Measurements from ENCODE around the gene NMNAT2. TPM values are rescaled to one million over a fixed set of nuclear protein-coding genes. Genes with fewer than 3 reads are reported as not detected.

The NMNAT2 gene
- total RNA-seq, 1 donor from 2014 or later, result 0.62 TPM

DNA sequence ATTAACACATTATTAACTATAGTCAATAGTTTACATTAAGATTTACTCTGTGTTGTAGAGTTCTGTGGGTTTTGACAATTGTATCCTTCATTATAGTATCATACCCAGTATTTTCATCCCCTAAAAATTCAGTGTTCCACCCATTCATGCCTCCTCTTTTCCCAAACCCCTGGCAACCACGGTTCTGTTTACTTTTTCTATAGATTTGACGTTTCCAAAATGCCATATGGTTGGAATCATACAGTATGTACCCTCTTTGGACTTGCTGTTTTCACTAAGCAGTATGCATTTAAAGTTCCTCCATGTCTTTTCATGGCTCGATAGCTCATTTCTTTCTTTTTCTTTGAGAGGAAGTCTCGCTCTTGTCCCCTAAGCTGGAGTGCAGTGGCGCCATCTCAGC lies 122.7 kb downstream of the NMNAT2 start:
- Histone ChIP-seq H3K4me1 (no peaks in the 10 kb centered on the region), H3K27ac (no peak overlapping the region), H3K36me3 (no peaks in the 10 kb centered on the region), H3K4me3 (no peak overlapping the region), H3K27me3 (ENCODE audit: low read depth) (no peaks in the 10 kb centered on the region), H3K9me3 (no peaks in the 10 kb centered on the region)
- DNase-seq (no peak), ATAC-seq (no peak)
- TF ChIP-seq, protein P1, sequence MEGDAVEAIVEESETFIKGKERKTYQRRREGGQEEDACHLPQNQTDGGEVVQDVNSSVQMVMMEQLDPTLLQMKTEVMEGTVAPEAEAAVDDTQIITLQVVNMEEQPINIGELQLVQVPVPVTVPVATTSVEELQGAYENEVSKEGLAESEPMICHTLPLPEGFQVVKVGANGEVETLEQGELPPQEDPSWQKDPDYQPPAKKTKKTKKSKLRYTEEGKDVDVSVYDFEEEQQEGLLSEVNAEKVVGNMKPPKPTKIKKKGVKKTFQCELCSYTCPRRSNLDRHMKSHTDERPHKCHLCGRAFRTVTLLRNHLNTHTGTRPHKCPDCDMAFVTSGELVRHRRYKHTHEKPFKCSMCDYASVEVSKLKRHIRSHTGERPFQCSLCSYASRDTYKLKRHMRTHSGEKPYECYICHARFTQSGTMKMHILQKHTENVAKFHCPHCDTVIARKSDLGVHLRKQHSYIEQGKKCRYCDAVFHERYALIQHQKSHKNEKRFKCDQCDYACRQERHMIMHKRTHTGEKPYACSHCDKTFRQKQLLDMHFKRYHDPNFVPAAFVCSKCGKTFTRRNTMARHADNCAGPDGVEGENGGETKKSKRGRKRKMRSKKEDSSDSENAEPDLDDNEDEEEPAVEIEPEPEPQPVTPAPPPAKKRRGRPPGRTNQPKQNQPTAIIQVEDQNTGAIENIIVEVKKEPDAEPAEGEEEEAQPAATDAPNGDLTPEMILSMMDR (IDR thresholded peaks at IDR 0.05), result no peak
- intact Hi-C loops (cut with DNase I), result no loop called here

GRCh38 chr1:183293876-183294275 lies 124.3 kb downstream of the NMNAT2 start:
- Histone ChIP-seq H3K9me3 (no peaks in the 10 kb centered on the region), H3K4me1 (no peaks in the 10 kb centered on the region), H3K36me3 (no peaks in the 10 kb centered on the region), H3K4me3 (no peak overlapping the region), H3K27ac (no peak overlapping the region), H3K27me3 (ENCODE audit: low read depth) (no peaks in the 10 kb centered on the region)
- intact Hi-C loops (cut with DNase I), result no loop called here
- TF ChIP-seq, protein P1 (IDR thresholded peaks at IDR 0.05), result no peak
- no peak for ATAC-seq
- DNase-seq, result no peak

GRCh38 chr1:183293241-183293640 lies 124.9 kb downstream of the NMNAT2 start:
- ATAC-seq (no peak), DNase-seq (no peak)
- Histone ChIP-seq H3K36me3 (no peaks in the 10 kb centered on the region), H3K27ac (no peak overlapping the region), H3K9me3 (no peaks in the 10 kb centered on the region), H3K4me3 (no peak overlapping the region), H3K4me1 (no peaks in the 10 kb centered on the region), H3K27me3 (ENCODE audit: low read depth) (no peaks in the 10 kb centered on the region)
- TF ChIP-seq, protein P1 (IDR thresholded peaks at IDR 0.05), result no peak
- intact Hi-C loops (cut with DNase I), result no loop called here

DNA sequence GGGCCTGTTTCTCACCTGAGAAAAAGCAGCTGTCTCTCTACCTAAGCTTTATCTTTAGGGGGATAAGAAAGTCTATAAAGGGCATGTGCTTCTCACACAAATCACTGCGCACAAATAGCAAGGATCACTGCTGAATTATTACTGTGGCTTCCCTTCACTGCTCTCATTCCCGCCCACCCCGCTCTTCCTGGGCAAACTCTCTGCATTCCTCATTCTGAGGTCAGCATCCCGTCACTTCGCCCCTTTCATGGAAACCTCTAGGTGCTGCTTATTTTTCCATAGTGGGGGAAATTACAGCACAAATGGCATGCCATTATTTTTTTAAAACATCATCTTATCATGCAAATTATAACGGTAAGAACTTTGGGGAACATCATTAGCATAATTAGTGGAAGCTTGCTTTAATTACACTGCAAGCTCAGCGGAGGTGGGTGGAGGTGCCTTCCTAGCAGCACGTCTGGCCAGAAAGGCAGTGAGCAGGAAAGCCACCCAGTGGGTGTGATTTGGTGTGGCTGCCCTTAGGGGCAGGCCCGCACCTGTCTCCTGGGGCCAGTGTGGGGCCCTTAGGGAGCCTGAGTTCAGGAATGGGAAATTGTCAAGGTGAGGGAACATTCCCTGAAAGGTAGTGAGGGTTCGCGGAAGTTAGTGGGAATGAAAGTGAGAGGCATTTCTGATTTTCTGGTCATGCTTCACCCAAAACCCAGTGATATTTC lies 126.2 kb downstream of the NMNAT2 start:
- ATAC-seq (no peak), DNase-seq (no peak)
- Histone ChIP-seq H3K27ac (no peak overlapping the region), H3K4me1 (peaks cover 8% of the 10 kb centered on the region), H3K4me3 (no peak overlapping the region), H3K36me3 (no peaks in the 10 kb centered on the region), H3K9me3 (no peaks in the 10 kb centered on the region), H3K27me3 (ENCODE audit: low read depth) (no peaks in the 10 kb centered on the region)
- TF ChIP-seq, protein P1 (IDR thresholded peaks at IDR 0.05), result no peak
- intact Hi-C loops (cut with DNase I), result no loop called here

DNA sequence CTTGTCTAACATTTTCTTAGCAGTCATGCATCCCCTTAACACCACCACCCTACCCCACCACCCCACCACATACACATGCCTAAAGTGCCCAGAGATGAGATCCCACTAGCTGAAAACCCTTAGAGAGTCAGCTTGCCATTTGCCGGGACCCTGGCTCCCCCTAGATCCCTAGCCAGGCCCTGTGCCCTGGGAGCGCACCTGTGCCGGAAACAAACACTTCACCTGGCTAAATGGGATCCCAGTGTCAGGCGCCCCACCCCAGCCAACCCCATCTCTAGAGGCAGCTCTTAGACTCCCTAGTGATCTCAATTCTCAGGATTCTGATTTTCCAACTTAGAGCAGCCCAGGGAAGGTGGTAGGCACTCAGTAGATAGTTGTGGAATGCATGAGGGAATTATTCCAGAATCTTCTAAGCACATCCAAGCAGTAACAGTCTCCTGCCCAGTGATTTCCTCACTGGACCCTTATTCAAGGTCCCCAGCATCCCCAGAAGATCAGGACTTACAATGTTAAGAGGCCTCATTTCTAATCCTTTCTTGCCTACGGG lies 126.9 kb downstream of the NMNAT2 start:
- DNase-seq (no peak), ATAC-seq (peak in 1 of 2 donors; percentile 37)
- no peaks in the 10 kb centered on the region for H3K9me3 ChIP-seq
- no peak overlapping the region for H3K27ac ChIP-seq
- TF ChIP-seq, protein P1 (IDR thresholded peaks at IDR 0.05), result no peak
- H3K27me3 ChIP-seq (ENCODE audit: low read depth), result no peaks in the 10 kb centered on the region
- H3K4me1 ChIP-seq, result peaks cover 9% of the 10 kb centered on the region
- no peak overlapping the region for H3K4me3 ChIP-seq
- intact Hi-C loops (cut with DNase I), result no loop called here
- no peaks in the 10 kb centered on the region for H3K36me3 ChIP-seq

Measured in lower lobe of right lung (tissue), 2 donors.